Measurements from ENCODE around the gene SLC6A6.

The SLC6A6 gene

DNA sequence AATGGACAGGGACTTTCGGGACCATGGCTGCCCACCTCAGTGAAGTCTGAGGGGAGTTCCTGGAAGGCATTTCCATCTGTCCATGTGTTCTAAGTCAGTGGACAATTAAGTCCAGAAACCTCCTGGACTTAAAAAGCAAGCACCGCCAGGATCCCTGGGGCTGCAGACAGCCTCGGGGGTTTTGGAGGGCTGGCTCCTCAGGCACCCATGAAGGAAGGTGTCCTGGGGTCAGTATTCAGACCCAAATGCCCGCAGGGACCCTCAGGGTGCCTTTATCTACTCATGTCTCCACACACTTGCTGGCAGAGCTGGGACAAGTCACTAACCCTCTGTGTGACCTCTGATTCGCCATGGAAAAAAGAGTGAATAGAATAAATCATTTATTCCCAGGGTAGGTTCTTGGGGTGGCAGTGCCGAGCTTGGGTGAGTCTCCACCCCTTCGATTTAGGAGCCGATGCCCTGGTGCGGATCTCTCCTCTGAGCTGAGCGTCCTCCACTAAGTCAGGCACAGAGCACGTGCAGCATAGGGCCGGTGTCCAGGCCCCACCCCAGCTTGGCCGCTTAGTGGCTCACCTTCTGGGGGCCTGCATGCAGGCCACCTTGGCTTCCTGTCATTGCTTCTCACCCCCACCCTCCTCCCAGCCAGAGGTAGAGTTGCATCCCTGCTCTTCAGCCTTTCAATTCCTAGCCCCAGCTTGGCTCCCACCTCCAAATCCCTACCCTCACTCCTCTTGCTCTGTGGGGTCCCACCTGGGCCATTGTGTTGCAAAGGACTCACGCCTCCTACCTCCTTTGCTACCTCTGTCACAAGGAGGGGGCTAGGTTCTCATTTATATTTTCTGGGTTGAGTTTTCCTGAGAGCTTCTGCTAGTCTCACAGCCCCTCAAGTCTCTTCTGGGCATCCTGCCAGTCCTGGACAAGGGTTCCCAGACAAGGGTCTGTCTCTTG, 19.9 kb downstream of the SLC6A6 start:
- no peak for DNase-seq

GRCh38 chr3:14423197-14423743, 20.9 kb downstream of the SLC6A6 start:
- no peak for DNase-seq

DNA sequence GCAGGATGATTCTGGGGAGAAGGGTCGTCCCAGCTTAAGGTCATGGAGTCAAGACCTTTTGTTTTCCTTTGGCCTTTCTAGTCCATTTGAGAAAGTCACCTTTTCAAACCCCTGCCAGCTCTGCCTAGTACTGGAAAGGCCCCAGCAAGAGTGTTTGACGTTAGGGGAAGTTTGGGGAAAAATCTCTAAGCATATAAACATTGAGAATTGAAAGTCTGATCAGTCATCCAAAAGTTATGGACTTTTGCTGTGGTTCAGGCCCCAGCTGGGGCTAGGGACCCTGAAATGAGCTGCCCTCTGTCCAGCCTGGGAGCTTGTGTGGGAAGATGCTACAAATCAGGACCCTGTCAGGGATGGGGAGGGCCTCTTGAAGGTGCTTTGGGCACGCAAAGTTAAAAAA, 21.6 kb downstream of the SLC6A6 start:
- no peak for DNase-seq

GRCh38 chr3:14424711-14425580, 22.5 kb downstream of the SLC6A6 start:
- no peak for DNase-seq

DNA sequence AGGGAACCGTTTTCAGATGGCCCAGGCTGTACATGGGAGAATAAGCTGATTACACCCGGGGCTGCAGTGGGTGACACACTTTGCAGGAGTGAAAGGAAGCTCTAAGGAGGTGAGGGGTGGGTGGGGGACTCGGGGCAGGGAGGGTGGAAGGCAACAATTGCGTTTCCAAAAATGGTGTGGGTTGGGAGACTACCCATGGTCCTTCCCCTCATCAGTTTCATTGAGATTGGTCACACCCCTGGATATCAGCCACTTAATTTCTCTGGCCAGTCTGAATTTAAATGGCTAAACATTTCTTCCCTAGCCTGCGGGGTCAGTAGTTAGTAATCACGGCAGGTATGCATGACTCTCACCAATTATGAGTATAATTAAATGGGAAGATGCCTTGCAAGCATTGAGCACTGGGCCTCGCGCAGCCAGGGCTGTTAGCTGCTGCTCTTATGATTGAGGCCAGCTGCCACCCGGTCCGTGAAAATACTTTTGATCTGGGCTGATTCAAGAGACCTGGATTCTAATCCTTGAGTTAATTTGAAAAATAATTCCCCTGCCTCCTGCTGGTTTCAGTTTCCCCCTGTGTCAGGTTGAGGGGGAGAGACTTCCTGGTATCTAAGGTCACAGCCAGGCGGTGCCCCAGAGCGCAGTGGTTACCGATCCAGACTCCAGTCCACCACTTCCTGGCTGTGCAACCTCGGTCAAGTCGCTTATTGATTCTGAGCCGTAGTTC, 23.3 kb downstream of the SLC6A6 start:
- peak; percentile 24 to 47 for DNase-seq

DNA sequence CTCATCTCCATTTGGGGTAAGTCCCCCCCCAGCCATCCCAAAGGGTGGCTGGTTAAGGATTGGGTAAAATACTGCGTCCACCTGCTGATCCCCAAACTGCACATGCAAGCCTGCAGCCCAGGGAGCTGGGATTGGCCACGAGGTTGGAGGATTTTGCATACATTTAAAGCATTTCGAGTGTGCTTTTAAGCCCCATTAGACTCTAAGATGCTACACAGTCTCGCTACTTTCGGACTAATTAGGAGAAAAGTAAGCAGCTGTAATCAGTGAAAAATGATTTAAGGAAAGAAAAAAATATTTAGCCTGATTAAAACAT, 23.9 kb downstream of the SLC6A6 start:
- DNase-seq: no peak

DNA sequence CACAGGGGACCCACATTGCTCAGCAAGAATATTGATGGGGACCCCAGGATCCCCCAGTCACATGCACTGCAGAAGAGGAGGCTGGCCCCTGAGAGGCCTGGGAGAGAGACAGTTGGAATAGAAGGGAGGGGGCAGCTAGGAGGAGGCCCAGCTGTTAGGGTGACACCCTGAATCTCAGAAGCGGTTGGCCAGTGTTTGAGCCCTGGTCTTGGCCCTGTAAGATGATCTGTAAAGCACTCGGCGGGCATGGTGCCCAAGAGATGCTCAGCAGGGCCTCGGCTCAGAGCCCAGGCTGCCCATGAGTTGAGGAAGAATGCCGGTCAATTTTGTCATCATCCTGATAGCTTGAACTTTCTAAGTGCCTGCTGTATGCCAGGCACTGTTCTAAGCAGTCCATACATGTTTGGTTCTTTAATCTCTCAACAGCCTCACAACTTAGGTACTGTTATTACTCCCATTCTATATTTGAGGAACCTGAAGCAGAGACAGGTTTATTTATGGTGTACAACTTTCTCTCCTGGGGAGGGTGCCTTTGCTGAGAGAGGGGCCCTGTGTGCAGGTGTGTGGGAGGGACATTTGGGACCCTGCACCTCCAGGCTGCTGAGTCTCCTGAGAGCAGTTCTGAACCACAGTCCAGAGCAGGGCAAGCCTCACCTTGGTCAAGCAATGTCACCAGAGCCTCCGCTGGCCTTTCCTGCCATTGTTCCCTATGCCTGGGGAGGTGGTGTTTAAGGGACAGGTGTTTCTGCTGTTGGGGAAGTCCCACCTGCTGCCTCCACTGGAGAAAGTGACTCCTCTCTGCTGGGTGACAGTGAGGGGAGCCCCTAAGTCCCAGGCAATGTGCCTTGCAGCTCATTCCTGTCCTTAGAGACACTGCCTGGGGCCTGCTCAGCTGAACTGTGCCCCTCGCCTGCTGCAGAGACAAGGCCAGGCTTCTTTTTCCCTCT, 26.0 kb downstream of the SLC6A6 start:
- no peak for DNase-seq

DNA sequence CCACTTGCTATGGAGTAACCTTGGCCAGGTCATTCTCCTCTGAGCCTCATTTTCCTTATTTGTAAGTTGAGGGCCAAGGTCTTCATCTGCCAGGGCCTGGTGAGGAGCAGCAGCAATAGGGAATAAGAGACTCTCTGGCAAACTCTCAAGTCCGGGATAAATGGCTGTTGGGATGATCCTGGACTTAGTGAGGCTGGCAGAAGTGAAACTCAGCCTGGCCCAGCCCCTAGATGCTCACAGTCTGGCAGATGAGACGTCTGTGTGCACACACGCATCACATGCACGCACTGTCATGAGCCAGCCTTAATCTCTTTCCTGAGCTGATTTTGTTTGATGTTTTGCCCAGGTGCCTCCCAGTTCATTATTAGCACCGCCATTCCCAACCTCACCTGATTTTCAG, 26.8 kb downstream of the SLC6A6 start:
- DNase-seq: no peak

DNA sequence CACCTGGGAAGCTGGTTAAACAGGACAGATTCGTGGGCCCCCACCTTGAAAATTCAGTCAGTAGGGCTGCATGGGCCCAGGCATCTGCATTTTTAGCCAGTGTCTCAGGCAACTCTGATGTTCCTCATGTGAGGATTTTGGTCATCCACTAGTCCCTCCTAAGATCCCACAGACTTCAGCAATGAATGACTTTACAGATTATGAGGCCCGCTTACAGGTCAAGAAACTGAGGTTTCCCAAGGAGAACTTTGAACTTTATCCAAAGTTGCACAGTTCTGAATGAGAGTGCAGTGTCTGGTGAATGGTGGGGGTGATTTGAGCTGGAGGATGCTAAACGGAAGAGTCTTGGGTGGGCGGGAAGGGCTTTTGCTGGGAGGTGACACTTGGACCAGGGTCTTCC, 27.2 kb downstream of the SLC6A6 start:
- no peak for DNase-seq

DNA sequence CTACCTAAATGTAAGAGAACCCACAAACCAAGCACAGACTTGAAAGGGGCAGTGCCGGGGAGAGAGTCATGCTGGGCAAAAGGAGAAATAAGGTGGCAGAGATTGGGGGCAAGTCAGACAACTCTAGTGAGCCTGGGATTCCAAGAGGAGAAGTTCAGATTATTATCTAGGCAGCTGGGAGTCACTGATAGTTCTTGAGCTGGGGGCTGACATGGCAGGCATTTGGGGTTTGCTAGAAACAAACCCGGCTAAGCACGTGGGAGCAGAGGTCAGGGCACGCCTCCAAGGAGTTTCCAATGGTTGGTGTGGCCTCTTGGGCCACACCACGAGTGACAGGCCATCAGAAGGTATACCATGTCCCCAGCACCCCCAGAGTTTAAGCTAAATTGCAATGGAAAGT, 27.6 kb downstream of the SLC6A6 start:
- no peak for DNase-seq

DNA sequence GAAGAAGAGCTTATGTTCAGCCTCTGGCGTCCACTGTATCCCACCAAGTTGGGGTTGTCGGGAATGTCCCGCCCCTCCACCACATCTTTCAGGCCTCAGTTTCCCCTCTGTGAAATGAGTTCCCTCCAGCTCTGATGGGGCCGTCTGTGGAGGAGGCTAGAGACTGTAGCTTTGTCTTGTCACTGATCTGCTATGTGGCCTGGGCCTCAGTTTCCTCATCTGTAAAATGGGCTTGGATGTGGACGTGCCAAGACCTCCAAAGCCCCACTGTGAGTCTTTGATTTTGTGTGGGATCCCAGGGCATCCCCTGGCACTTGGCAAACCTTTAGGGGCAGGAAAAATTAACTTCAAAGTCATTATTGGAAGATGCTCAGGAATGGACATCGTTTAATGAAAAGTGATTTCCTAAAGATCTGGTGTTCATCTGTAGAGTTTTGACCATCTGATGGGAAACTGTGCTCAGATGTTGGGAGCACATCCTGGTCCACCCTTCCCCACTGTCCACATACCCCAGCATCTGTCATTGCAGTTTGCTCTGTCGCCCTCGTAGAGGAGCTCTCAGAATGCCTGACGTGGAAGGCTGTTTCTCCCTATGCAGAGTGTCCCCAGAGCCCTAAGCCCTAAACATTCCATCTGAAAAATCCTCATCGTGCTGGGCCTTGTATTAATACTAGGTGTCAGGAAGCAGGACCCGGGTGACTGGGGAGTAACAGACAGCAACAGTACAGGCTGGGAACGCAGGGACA, 28.5 kb downstream of the SLC6A6 start:
- no peak for DNase-seq

DNA sequence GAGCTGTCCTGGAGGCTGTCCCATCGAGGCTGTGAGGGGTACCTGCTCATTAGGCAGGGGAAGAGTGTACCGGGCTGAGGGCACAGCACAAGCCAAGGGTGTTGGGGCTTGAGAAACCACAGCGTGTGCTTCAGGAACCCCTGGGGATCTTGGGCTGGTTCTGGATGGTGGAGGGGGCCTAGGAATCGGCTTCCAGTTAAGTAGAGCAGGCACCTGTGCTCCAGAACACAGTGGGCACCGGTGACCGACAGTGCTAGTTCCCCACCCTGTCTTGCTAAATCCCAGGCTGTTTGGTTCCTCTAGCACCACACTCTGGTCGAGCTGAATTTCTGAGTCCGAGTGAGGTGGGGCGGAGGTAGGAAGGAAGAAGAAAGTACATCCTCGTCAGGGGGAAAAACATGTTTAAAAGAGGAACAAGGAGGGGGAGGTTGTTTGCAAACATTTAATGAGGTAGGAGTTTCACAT, 29.1 kb downstream of the SLC6A6 start:
- peak; percentile 91 to 92 for DNase-seq

DNA sequence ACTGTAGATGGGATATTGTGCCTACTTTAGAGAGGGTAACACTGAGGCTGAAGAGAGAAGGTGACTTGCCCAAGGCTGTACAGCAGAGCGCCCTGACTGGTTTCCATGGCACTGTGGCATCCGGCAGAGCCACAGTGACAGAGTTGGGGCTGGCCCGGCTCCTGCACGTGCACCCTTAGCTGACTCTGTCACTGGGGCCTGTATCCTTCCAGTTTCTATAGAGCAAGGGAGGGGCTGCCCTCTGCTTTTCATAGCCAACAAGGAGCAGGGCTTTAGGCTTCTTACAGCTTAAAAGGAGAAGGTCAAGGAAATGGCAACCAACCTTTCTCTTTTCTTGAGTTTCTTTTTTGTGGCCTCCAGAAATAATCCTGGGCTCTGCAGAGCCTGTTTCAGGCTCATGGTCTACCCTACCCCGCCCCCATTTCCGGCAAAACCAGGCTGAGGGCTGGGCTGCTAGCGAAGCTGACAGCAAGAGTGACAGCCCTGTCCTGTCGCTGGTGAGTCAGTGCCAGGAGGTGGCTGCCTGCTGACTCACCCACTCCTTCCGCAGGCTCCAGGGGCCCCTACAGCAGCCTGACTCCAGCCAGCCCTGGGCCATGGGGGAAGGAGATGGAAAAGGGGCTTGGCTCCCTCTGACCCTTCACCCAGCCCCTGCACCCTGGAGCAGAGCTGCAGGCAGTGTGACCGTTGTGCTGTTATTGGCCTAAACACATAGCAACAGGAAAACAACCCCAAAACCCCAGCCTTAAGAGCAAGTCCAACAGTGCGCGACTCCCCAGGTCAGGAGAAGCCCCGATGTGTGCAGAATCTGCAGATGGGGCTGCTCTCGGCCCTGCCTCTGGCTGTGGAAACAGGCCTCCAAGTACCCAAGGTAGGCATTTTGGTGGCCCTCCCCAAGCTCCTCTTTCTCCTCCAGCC, 29.8 kb downstream of the SLC6A6 start:
- DNase-seq: peak; percentile 96 to 97

DNA sequence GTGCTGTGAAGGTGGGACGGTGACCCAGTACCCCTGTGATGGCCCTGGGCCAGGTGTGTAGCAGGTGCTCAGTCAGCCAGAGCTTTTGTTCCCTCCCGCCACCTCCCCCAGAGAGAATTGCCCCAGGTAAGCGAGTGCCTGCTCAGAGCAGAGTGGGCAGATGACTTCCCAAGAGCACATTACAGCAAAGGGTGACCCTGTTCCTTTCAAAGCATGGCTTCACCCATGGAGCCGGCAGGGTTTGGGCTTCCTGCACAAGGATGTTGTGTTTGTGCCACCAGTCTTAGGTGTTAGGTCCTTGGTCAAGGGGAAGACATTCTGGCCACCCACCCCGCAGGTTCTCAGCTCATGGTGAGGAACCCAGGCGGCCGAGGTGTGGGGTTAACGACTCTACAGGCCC, 30.7 kb downstream of the SLC6A6 start:
- no peak for DNase-seq

GRCh38 chr3:14434126-14434497, 31.7 kb downstream of the SLC6A6 start:
- DNase-seq: no peak

- DNase-seq: peak in 1 of 2 experiments; percentile 20
These were observed 32.2 kb downstream of the SLC6A6 start for GRCh38 chr3:14434498-14435151.

DNA sequence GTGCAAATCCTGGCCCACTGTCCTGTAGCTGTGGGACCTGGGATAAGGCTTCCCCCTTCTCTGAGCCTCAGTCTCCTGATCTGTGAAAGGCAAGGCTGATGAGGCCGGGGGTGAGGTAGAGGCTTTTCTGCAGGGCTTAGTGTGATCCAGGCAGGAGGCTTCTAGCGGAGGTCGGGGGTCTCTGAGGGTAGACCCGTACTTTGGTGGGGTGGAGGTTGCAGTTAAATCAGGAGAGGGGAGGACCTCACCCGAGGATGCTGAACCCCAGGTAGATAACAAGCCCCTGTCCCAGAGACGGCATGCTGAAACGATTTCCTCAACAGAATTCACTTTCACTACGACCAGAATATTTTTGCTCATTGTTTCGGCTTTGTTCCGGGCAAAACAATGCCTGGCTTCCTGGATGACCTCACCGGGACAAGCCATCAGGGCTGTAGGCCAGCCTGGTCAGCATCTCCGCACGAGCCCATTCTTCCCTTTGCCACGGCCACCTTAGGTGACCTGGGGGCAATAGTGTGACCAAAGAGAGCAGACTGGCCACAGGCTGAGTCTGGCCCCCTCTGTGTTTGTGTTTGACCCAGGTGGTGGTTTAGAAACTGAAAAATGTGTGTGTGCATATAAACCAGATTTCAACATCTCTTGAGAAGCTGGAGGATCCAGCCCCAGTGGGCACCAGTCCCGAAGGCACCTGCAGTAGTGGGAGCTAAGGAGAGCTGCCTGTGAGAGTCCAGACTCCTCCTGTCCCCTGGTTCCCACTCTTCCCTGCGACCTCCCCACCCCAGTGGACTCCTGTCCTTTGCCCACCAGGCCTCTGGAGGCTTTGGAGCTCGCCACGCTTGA, 33.0 kb downstream of the SLC6A6 start:
- DNase-seq: no peak

- DNase-seq: no peak
These were observed 34.5 kb downstream of the SLC6A6 start for GRCh38 chr3:14436954-14437281.

All from AML-193 (cell line).